GM12878 (cell line): ENCODE measurements around the gene ISG20L2. TPM values are rescaled to one million over a fixed set of nuclear protein-coding genes. Genes with fewer than 3 reads are reported as not detected.

ENCODE experiments used
- ATAC-seq: fragments of 200-7000 bp; cut with Tn5 transposase; 3 replicates; pipeline ENCODE4 v1.9.1; 2020; ENCODE audit warnings: mild to moderate bottlenecking, moderate library complexity
- BruUV-seq: library from RNA; stranded (reverse); fragments of 400-500 nt; replicated peaks from 2 replicates; lab custom pipeline; 2021; lab: Mats Ljungman, UMichigan
- CTCF ChIA-PET: fragments of 300-600 bp; sonication (Branson Sonifier 250); formaldehyde crosslinking; extraction: SDS; loops from one replicate; lab custom pipeline; 2021; ENCODE audit warnings: inconsistent platforms; lab: Yijun Ruan, JAX
- POLR2A ChIA-PET: fragments of 350-600 bp; formaldehyde crosslinking; extraction: SDS; loops from one replicate; lab custom pipeline; 2021; ENCODE audit warnings: inconsistent platforms; lab: Charles Lee
- RAD21 ChIA-PET: fragments of 300-600 bp; sonication (Branson Sonifier 250); formaldehyde crosslinking; loops from one replicate; lab custom pipeline; 2023; ENCODE audit warnings: antibody characterized with exemption; ENCODE audit not compliant: unreplicated experiment; lab: Charles Lee
- SMC1A ChIA-PET: fragments of 300-600 bp; sonication (Branson Sonifier 250); formaldehyde crosslinking; loops from one replicate; lab custom pipeline; 2023; ENCODE audit not compliant: unreplicated experiment, uncharacterized antibody; lab: Charles Lee
- DNase-seq: peaks from one replicate; pipeline ENCODE4 v3.0.0-alpha.2; 2011; ENCODE audit warnings: low read depth, low spot score
- FAIRE-seq: peaks from 3 replicates; lab custom pipeline; 2011; peaks lifted over from hg19 to GRCh38; lab: Jason Lieb, UNC
- H2AFZ ChIP-seq: 2 replicates; pipeline ENCODE4 v1.6.0; 2011; ENCODE audit warnings: low read depth, low read length, control low read depth; ENCODE audit not compliant: control insufficient read depth
- H3K27ac ChIP-seq: 2 replicates; pipeline ENCODE4 v1.5.1; 2011; ENCODE audit warnings: control low read depth; ENCODE audit not compliant: control insufficient read depth, insufficient read depth
- H3K27me3 ChIP-seq, 2 experiments: replicated peaks in 1 of 2; 2 replicates each; pipeline versions ENCODE4 v1.6.0 to v1.6.1; 2011; ENCODE audit warnings: low read length in 1 of 2; ENCODE audit not compliant: control insufficient read depth in 2 of 2, insufficient read depth in 2 of 2
- H3K36me3 ChIP-seq, 2 experiments: 2 replicates each; pipeline ENCODE4 v1.5.1; 2011; ENCODE audit warnings: low read length in 1 of 2; ENCODE audit not compliant: control insufficient read depth in 2 of 2, insufficient read depth in 2 of 2
- H3K4me1 ChIP-seq: 2 replicates; pipeline ENCODE4 v1.6.1; 2011; ENCODE audit warnings: mild to moderate bottlenecking, low read length, moderate library complexity, mixed read lengths; ENCODE audit not compliant: control insufficient read depth, insufficient read depth
- H3K4me2 ChIP-seq: 2 replicates; pipeline ENCODE4 v1.6.0; 2011; ENCODE audit warnings: control low read depth; ENCODE audit not compliant: control insufficient read depth, insufficient read depth
- H3K4me3 ChIP-seq: fragments of 200-600 bp; sonication (generic); 2 replicates; pipeline ENCODE4 v1.5.1; 2016
- H3K79me2 ChIP-seq: 2 replicates; pipeline ENCODE4 v1.6.0; 2011; ENCODE audit warnings: low read length; ENCODE audit not compliant: control insufficient read depth, insufficient read depth
- H3K9ac ChIP-seq: 2 replicates; pipeline ENCODE4 v1.8.0; 2011; ENCODE audit warnings: low read length, control low read depth, mixed read lengths; ENCODE audit not compliant: control insufficient read depth, insufficient read depth
- H3K9me3 ChIP-seq: replicated peaks from 3 replicates; pipeline ENCODE4 v1.5.1; 2011; ENCODE audit warnings: mild to moderate bottlenecking, low read length; ENCODE audit not compliant: control insufficient read depth, insufficient read depth
- H4K20me1 ChIP-seq: 2 replicates; pipeline ENCODE4 v1.6.0; 2011; ENCODE audit not compliant: control insufficient read depth, insufficient read depth
- ATF3 ChIP-seq: IDR thresholded peaks from 2 replicates; pipeline ENCODE4 v1.6.1; 2011; ENCODE audit warnings: low read depth, mild to moderate bottlenecking, low read length, moderate library complexity, borderline replicate concordance; ENCODE audit errors: extremely low read depth
- CEBPB ChIP-seq, 2 experiments: fragments of 150-350 bp in 1 of 2; IDR thresholded peaks; 2 replicates each; pipeline ENCODE4 v1.6.1; 2012 to 2014; ENCODE audit warnings: low read depth in 2 of 2, low read length in 2 of 2, borderline replicate concordance in 1 of 2, inconsistent platforms in 1 of 2
- ESRRA ChIP-seq: IDR thresholded peaks from 2 replicates; pipeline ENCODE4 v1.6.1; 2012; ENCODE audit warnings: mild to moderate bottlenecking, low read length, improper control_type of control experiment
- JUNB ChIP-seq: IDR thresholded peaks from 2 replicates; pipeline ENCODE4 v1.6.1; 2016; ENCODE audit warnings: antibody characterized with exemption, mild to moderate bottlenecking
- NR2C1 ChIP-seq: fragments of 450-650 bp; IDR thresholded peaks from 2 replicates; pipeline ENCODE4 v1.6.1; 2017; ENCODE audit warnings: antibody characterized with exemption, mild to moderate bottlenecking, moderate library complexity
- SMC3 ChIP-seq: IDR thresholded peaks from 2 replicates; pipeline ENCODE4 v1.6.1; 2011; ENCODE audit warnings: low read length, improper control_type of control experiment, borderline replicate concordance
- SRF ChIP-seq, 2 experiments: IDR thresholded peaks; 2 replicates each; pipeline ENCODE4 v1.6.1; 2011; ENCODE audit warnings: low read depth in 2 of 2, low read length in 2 of 2, mild to moderate bottlenecking in 1 of 2, moderate library complexity in 1 of 2
- SUZ12 ChIP-seq: fragments of 200-600 bp; sonication (generic); IDR thresholded peaks from one replicate; pipeline ENCODE4 v1.6.1; 2018; ENCODE audit warnings: antibody characterized with exemption, mild to moderate bottlenecking; ENCODE audit not compliant: unreplicated experiment
- WGBS: methylation state at CpG from one replicate; pipeline ENCODE4 v1.1.6; 2016; ENCODE audit warnings: low lambda C conversion rate; ENCODE audit not compliant: insufficient replicate concordance, insufficient coverage; ENCODE audit errors: missing lambda C conversion rate; 5-methylcytosine and 5-hydroxymethylcytosine counted together
- in situ Hi-C: fragments of 300-500 bp; cut with MboI; formaldehyde crosslinking; loops from 9 replicates; pipeline ENCODE4 v1.14.3; 2018; ENCODE audit warnings: mixed read lengths
- intact Hi-C: fragments of 100-400 bp; cut with micrococcal nuclease; formaldehyde crosslinking; loops from one replicate; pipeline ENCODE4 v1.14.2; 2022; ENCODE audit not compliant: unreplicated experiment
- polyA plus RNA-seq, 11 experiments: library from polyadenylated mRNA; depleted of rRNA in 4 of 11; unstranded in 6 of 11; stranded (reverse) in 5 of 11; fragments of >200 nt; fragmentation: Nextera tagmentation in 4 of 11; fragmentation: Illumina TruSeq in 1 of 11; extraction: Ambion mirVana in 4 of 11; extraction: Trizol in 1 of 11; gene quantifications; 1 replicate in 1 of 11; 2 replicates in 10 of 11; pipeline versions ENCODE4 v1.2.1 to v1.2.3, GENCODE V29; 2011 to 2016; ENCODE audit warnings: inconsistent platforms in 2 of 11, missing spikeins in 2 of 11, low read depth in 1 of 11
- total RNA-seq, 4 experiments: library from RNA; depleted of rRNA in 3 of 4; stranded (reverse); fragments of >200 nt in 3 of 4; fragmentation: Illumina TruSeq in 1 of 4; extraction: Trizol in 1 of 4; gene quantifications; 2 replicates each; pipeline versions ENCODE4 v1.2.1 to v1.2.3, GENCODE V29; 2013 to 2021
- TF ChIP-seq, protein P1 (sequence below): IDR thresholded peaks from 2 replicates; pipeline ENCODE4 v1.6.1; 2012; ENCODE audit warnings: improper control_type of control experiment, low read depth, low read length; ENCODE audit not compliant: insufficient replicate concordance
- TF ChIP-seq, protein P2 (sequence below), 3 experiments: IDR thresholded peaks in 2 of 3; conservative IDR thresholded peaks in 1 of 3; 2 replicates each; pipeline ENCODE4 v1.5.1; 2011; ENCODE audit warnings: low read depth in 3 of 3, low read length in 3 of 3, mild to moderate bottlenecking in 3 of 3, control low read depth in 2 of 3, moderate library complexity in 2 of 3, inconsistent platforms in 1 of 3, mixed read lengths in 1 of 3; ENCODE audit not compliant: control insufficient read depth in 2 of 3, insufficient read depth in 1 of 3; ENCODE audit errors: extremely low read depth in 1 of 3
- TF ChIP-seq, protein P3 (sequence below): fragments of 450-650 bp; IDR thresholded peaks from 2 replicates; pipeline ENCODE4 v1.6.1; 2017; ENCODE audit warnings: mild to moderate bottlenecking

ISG20L2 gene
- total and polyA plus RNA-seq, 10 of the 15 experiments (the other 5 are each of a cell fraction or from before 2014, with no cell fraction given): 16.4 to 111 (median 48.0) TPM

GRCh38 chr1:156709757-156710489 is 18.6 kb downstream of the ISG20L2 start:
- BruUV-seq: no TSS peak
- RAD21 ChIA-PET: no interaction called here
- ATAC-seq: no peak
- Histone ChIP-seq H3K27me3 (peaks cover 5 to 7% of the 10 kb centered on the region in 2 experiments), H3K9me3 (no peaks in the 10 kb centered on the region), H2AFZ (no peak overlapping the region), H3K9ac (no peak overlapping the region), H3K4me3 (no peak overlapping the region), H4K20me1 (no peaks in the 10 kb centered on the region), H3K4me2 (no peak overlapping the region), H3K27ac (no peak overlapping the region), H3K36me3 (no peaks in the 10 kb centered on the region; a peak in 2 of 4 replicates), H3K79me2 (no peaks in the 10 kb centered on the region), H3K4me1 (peaks cover 6% of the 10 kb centered on the region)
- SMC1A ChIA-PET: interaction anchor here (0.6 kb wide), 1 partner anchor 104 kb away, joined by 3 read pairs; no protein-coding TSS in a partner anchor
- FAIRE-seq: no peak
- TF ChIP-seq JUNB (no peak), SUZ12 (no peak), SMC3 (no peak), SRF (IDR thresholded peaks at IDR 0.05; ENCODE audit: low read depth in 2 of 2, low read length in 2 of 2) (no peak), ESRRA (no peak), CEBPB (IDR thresholded peaks at IDR 0.05; ENCODE audit: borderline replicate concordance in 1 of 2, low read depth in 2 of 2, low read length in 2 of 2) (no peak), ATF3 (no peak), NR2C1 (no peak)
- TF ChIP-seq, protein P1, sequence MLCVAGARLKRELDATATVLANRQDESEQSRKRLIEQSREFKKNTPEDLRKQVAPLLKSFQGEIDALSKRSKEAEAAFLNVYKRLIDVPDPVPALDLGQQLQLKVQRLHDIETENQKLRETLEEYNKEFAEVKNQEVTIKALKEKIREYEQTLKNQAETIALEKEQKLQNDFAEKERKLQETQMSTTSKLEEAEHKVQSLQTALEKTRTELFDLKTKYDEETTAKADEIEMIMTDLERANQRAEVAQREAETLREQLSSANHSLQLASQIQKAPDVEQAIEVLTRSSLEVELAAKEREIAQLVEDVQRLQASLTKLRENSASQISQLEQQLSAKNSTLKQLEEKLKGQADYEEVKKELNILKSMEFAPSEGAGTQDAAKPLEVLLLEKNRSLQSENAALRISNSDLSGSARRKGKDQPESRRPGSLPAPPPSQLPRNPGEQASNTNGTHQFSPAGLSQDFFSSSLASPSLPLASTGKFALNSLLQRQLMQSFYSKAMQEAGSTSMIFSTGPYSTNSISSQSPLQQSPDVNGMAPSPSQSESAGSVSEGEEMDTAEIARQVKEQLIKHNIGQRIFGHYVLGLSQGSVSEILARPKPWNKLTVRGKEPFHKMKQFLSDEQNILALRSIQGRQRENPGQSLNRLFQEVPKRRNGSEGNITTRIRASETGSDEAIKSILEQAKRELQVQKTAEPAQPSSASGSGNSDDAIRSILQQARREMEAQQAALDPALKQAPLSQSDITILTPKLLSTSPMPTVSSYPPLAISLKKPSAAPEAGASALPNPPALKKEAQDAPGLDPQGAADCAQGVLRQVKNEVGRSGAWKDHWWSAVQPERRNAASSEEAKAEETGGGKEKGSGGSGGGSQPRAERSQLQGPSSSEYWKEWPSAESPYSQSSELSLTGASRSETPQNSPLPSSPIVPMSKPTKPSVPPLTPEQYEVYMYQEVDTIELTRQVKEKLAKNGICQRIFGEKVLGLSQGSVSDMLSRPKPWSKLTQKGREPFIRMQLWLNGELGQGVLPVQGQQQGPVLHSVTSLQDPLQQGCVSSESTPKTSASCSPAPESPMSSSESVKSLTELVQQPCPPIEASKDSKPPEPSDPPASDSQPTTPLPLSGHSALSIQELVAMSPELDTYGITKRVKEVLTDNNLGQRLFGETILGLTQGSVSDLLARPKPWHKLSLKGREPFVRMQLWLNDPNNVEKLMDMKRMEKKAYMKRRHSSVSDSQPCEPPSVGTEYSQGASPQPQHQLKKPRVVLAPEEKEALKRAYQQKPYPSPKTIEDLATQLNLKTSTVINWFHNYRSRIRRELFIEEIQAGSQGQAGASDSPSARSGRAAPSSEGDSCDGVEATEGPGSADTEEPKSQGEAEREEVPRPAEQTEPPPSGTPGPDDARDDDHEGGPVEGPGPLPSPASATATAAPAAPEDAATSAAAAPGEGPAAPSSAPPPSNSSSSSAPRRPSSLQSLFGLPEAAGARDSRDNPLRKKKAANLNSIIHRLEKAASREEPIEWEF: no peak
- TF ChIP-seq, protein P2, sequence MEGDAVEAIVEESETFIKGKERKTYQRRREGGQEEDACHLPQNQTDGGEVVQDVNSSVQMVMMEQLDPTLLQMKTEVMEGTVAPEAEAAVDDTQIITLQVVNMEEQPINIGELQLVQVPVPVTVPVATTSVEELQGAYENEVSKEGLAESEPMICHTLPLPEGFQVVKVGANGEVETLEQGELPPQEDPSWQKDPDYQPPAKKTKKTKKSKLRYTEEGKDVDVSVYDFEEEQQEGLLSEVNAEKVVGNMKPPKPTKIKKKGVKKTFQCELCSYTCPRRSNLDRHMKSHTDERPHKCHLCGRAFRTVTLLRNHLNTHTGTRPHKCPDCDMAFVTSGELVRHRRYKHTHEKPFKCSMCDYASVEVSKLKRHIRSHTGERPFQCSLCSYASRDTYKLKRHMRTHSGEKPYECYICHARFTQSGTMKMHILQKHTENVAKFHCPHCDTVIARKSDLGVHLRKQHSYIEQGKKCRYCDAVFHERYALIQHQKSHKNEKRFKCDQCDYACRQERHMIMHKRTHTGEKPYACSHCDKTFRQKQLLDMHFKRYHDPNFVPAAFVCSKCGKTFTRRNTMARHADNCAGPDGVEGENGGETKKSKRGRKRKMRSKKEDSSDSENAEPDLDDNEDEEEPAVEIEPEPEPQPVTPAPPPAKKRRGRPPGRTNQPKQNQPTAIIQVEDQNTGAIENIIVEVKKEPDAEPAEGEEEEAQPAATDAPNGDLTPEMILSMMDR (IDR thresholded peaks at IDR 0.05 in 2 of 3, conservative IDR thresholded peaks at IDR 0.05 in 1 of 3; ENCODE audit: control insufficient read depth in 2 of 3, extremely low read depth in 1 of 3, insufficient read depth in 1 of 3, low read depth in 3 of 3, low read length in 3 of 3): no peak
- TF ChIP-seq, protein P3, sequence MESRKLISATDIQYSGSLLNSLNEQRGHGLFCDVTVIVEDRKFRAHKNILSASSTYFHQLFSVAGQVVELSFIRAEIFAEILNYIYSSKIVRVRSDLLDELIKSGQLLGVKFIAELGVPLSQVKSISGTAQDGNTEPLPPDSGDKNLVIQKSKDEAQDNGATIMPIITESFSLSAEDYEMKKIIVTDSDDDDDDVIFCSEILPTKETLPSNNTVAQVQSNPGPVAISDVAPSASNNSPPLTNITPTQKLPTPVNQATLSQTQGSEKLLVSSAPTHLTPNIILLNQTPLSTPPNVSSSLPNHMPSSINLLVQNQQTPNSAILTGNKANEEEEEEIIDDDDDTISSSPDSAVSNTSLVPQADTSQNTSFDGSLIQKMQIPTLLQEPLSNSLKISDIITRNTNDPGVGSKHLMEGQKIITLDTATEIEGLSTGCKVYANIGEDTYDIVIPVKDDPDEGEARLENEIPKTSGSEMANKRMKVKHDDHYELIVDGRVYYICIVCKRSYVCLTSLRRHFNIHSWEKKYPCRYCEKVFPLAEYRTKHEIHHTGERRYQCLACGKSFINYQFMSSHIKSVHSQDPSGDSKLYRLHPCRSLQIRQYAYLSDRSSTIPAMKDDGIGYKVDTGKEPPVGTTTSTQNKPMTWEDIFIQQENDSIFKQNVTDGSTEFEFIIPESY: no peak
- intact Hi-C loops (no loop called here), in situ Hi-C loops (no loop called here)
- CTCF ChIA-PET: interaction anchor here (0.6 to 10.0 kb wide), 3 partner anchors 16 to 27 kb away, joined by 3 to 68 read pairs (median 30); no protein-coding TSS in a partner anchor
- no peak for DNase-seq
- POLR2A ChIA-PET: no interaction called here
- WGBS: 70% methylated on average over 11 of the region's 11 CpGs
